GM12878 (cell line): Measurements from ENCODE around the gene DGKB. TPM values are rescaled to one million over a fixed set of nuclear protein-coding genes. Genes with fewer than 3 reads are reported as not detected.

ENCODE experiments used
- ATAC-seq: fragments of 200-7000 bp; cut with Tn5 transposase; 3 replicates; pipeline ENCODE4 v1.9.1; 2020; ENCODE audit warnings: mild to moderate bottlenecking, moderate library complexity
- BruUV-seq: library from RNA; stranded (reverse); fragments of 400-500 nt; replicated peaks from 2 replicates; lab custom pipeline; 2021; lab: Mats Ljungman, UMichigan
- CTCF ChIA-PET: fragments of 300-600 bp; sonication (Branson Sonifier 250); formaldehyde crosslinking; extraction: SDS; loops from one replicate; lab custom pipeline; 2021; ENCODE audit warnings: inconsistent platforms; lab: Yijun Ruan, JAX
- POLR2A ChIA-PET: fragments of 350-600 bp; formaldehyde crosslinking; extraction: SDS; loops from one replicate; lab custom pipeline; 2021; ENCODE audit warnings: inconsistent platforms; lab: Charles Lee
- RAD21 ChIA-PET: fragments of 300-600 bp; sonication (Branson Sonifier 250); formaldehyde crosslinking; loops from one replicate; lab custom pipeline; 2023; ENCODE audit warnings: antibody characterized with exemption; ENCODE audit not compliant: unreplicated experiment; lab: Charles Lee
- SMC1A ChIA-PET: fragments of 300-600 bp; sonication (Branson Sonifier 250); formaldehyde crosslinking; loops from one replicate; lab custom pipeline; 2023; ENCODE audit not compliant: unreplicated experiment, uncharacterized antibody; lab: Charles Lee
- DNase-seq: peaks from one replicate; pipeline ENCODE4 v3.0.0-alpha.2; 2011; ENCODE audit warnings: low read depth, low spot score
- FAIRE-seq: peaks from 3 replicates; lab custom pipeline; 2011; peaks lifted over from hg19 to GRCh38; lab: Jason Lieb, UNC
- H2AFZ ChIP-seq: 2 replicates; pipeline ENCODE4 v1.6.0; 2011; ENCODE audit warnings: low read depth, low read length, control low read depth; ENCODE audit not compliant: control insufficient read depth
- H3K27ac ChIP-seq: 2 replicates; pipeline ENCODE4 v1.5.1; 2011; ENCODE audit warnings: control low read depth; ENCODE audit not compliant: control insufficient read depth, insufficient read depth
- H3K27me3 ChIP-seq, 2 experiments: replicated peaks in 1 of 2; 2 replicates each; pipeline versions ENCODE4 v1.6.0 to v1.6.1; 2011; ENCODE audit warnings: low read length in 1 of 2; ENCODE audit not compliant: control insufficient read depth in 2 of 2, insufficient read depth in 2 of 2
- H3K36me3 ChIP-seq, 2 experiments: 2 replicates each; pipeline ENCODE4 v1.5.1; 2011; ENCODE audit warnings: low read length in 1 of 2; ENCODE audit not compliant: control insufficient read depth in 2 of 2, insufficient read depth in 2 of 2
- H3K4me1 ChIP-seq: 2 replicates; pipeline ENCODE4 v1.6.1; 2011; ENCODE audit warnings: mild to moderate bottlenecking, low read length, moderate library complexity, mixed read lengths; ENCODE audit not compliant: control insufficient read depth, insufficient read depth
- H3K4me2 ChIP-seq: 2 replicates; pipeline ENCODE4 v1.6.0; 2011; ENCODE audit warnings: control low read depth; ENCODE audit not compliant: control insufficient read depth, insufficient read depth
- H3K4me3 ChIP-seq: fragments of 200-600 bp; sonication (generic); 2 replicates; pipeline ENCODE4 v1.5.1; 2016
- H3K79me2 ChIP-seq: 2 replicates; pipeline ENCODE4 v1.6.0; 2011; ENCODE audit warnings: low read length; ENCODE audit not compliant: control insufficient read depth, insufficient read depth
- H3K9ac ChIP-seq: 2 replicates; pipeline ENCODE4 v1.8.0; 2011; ENCODE audit warnings: low read length, control low read depth, mixed read lengths; ENCODE audit not compliant: control insufficient read depth, insufficient read depth
- H3K9me3 ChIP-seq: replicated peaks from 3 replicates; pipeline ENCODE4 v1.5.1; 2011; ENCODE audit warnings: mild to moderate bottlenecking, low read length; ENCODE audit not compliant: control insufficient read depth, insufficient read depth
- H4K20me1 ChIP-seq: 2 replicates; pipeline ENCODE4 v1.6.0; 2011; ENCODE audit not compliant: control insufficient read depth, insufficient read depth
- BCL11A ChIP-seq: IDR thresholded peaks from 2 replicates; pipeline ENCODE4 v1.6.1; 2011; ENCODE audit warnings: low read depth, low read length
- CEBPZ ChIP-seq: fragments of 150-350 bp; IDR thresholded peaks from 2 replicates; pipeline ENCODE4 v1.6.1; 2016; ENCODE audit warnings: low read depth, low read length
- EP300 ChIP-seq, 2 experiments: fragments of 150-350 bp in 1 of 2; IDR thresholded peaks; 2 replicates each; pipeline ENCODE4 v1.6.1; 2011 to 2012; ENCODE audit warnings: low read depth in 2 of 2, low read length in 2 of 2, borderline replicate concordance in 1 of 2, improper control_type of control experiment in 1 of 2, inconsistent platforms in 1 of 2; ENCODE audit not compliant: control insufficient read depth in 1 of 2
- PBX3 ChIP-seq: IDR thresholded peaks from 2 replicates; pipeline ENCODE4 v1.6.1; 2011; ENCODE audit warnings: mild to moderate bottlenecking, low read depth, low read length, moderate library complexity; ENCODE audit not compliant: insufficient replicate concordance
- PRDM15 ChIP-seq: fragments of 450-650 bp; formaldehyde crosslinking; IDR thresholded peaks from 2 replicates; pipeline ENCODE4 v1.4.0; 2020; ENCODE audit warnings: mild to moderate bottlenecking, moderate library complexity
- RCOR1 ChIP-seq: conservative IDR thresholded peaks from 2 replicates; pipeline ENCODE4 v1.6.1; 2012; ENCODE audit warnings: low read depth, low read length, improper control_type of control experiment
- WGBS: methylation state at CpG from one replicate; pipeline ENCODE4 v1.1.6; 2016; ENCODE audit warnings: low lambda C conversion rate; ENCODE audit not compliant: insufficient replicate concordance, insufficient coverage; ENCODE audit errors: missing lambda C conversion rate; 5-methylcytosine and 5-hydroxymethylcytosine counted together
- in situ Hi-C: fragments of 300-500 bp; cut with MboI; formaldehyde crosslinking; loops from 9 replicates; pipeline ENCODE4 v1.14.3; 2018; ENCODE audit warnings: mixed read lengths
- intact Hi-C: fragments of 100-400 bp; cut with micrococcal nuclease; formaldehyde crosslinking; loops from one replicate; pipeline ENCODE4 v1.14.2; 2022; ENCODE audit not compliant: unreplicated experiment
- polyA plus RNA-seq, 11 experiments: library from polyadenylated mRNA; depleted of rRNA in 4 of 11; unstranded in 6 of 11; stranded (reverse) in 5 of 11; fragments of >200 nt; fragmentation: Nextera tagmentation in 4 of 11; fragmentation: Illumina TruSeq in 1 of 11; extraction: Ambion mirVana in 4 of 11; extraction: Trizol in 1 of 11; gene quantifications; 1 replicate in 1 of 11; 2 replicates in 10 of 11; pipeline versions ENCODE4 v1.2.1 to v1.2.3, GENCODE V29; 2011 to 2016; ENCODE audit warnings: inconsistent platforms in 2 of 11, missing spikeins in 2 of 11, low read depth in 1 of 11
- total RNA-seq, 4 experiments: library from RNA; depleted of rRNA in 3 of 4; stranded (reverse); fragments of >200 nt in 3 of 4; fragmentation: Illumina TruSeq in 1 of 4; extraction: Trizol in 1 of 4; gene quantifications; 2 replicates each; pipeline versions ENCODE4 v1.2.1 to v1.2.3, GENCODE V29; 2013 to 2021
- TF ChIP-seq, protein P1 (sequence below): fragments of 450-650 bp; IDR thresholded peaks from 2 replicates; pipeline ENCODE4 v1.6.1; 2016; ENCODE audit warnings: mild to moderate bottlenecking
- TF ChIP-seq, protein P2 (sequence below): fragments of 450-650 bp; IDR thresholded peaks from 2 replicates; pipeline ENCODE4 v1.6.1; 2017; ENCODE audit warnings: mild to moderate bottlenecking, moderate library complexity

Gene DGKB
- total and polyA plus RNA-seq, 10 of the 15 experiments (the other 5 are each of a cell fraction or from before 2014, with no cell fraction given): 0.02 to 0.10 (median 0.04) TPM; not detected in 6

GRCh38 chr7:14381306-14381705, 521.2 kb downstream of the DGKB start:
- BruUV-seq: no TSS peak
- H3K27me3 ChIP-seq: no peaks in the 10 kb centered on the region
- FAIRE-seq (no peak), DNase-seq (no peak), ATAC-seq (no peak)
- H4K20me1 ChIP-seq: no peaks in the 10 kb centered on the region
- no peaks in the 10 kb centered on the region for H3K79me2 ChIP-seq
- POLR2A ChIA-PET: no interaction called here
- no peak overlapping the region for H3K27ac ChIP-seq
- no peak overlapping the region for H3K4me2 ChIP-seq
- intact Hi-C loops (no loop called here), in situ Hi-C loops (no loop called here)
- no peaks in the 10 kb centered on the region for H3K9me3 ChIP-seq
- SMC1A ChIA-PET: no interaction called here
- H3K4me1 ChIP-seq: no peaks in the 10 kb centered on the region
- H3K36me3 ChIP-seq: no peaks in the 10 kb centered on the region
- WGBS: 30% methylated on average over 3 of the region's 3 CpGs
- no peak overlapping the region for H2AFZ ChIP-seq
- H3K4me3 ChIP-seq: no peak overlapping the region
- TF ChIP-seq CEBPZ: no peak
- TF ChIP-seq RCOR1: no peak
- no peak for TF ChIP-seq BCL11A
- TF ChIP-seq, protein P1, sequence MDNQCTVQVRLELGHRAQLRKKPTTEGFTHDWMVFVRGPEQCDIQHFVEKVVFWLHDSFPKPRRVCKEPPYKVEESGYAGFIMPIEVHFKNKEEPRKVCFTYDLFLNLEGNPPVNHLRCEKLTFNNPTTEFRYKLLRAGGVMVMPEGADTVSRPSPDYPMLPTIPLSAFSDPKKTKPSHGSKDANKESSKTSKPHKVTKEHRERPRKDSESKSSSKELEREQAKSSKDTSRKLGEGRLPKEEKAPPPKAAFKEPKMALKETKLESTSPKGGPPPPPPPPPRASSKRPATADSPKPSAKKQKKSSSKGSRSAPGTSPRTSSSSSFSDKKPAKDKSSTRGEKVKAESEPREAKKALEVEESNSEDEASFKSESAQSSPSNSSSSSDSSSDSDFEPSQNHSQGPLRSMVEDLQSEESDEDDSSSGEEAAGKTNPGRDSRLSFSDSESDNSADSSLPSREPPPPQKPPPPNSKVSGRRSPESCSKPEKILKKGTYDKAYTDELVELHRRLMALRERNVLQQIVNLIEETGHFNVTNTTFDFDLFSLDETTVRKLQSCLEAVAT: no peak
- TF ChIP-seq EP300 (IDR thresholded peaks at IDR 0.05; ENCODE audit: borderline replicate concordance in 1 of 2, control insufficient read depth in 1 of 2, low read depth in 2 of 2, low read length in 2 of 2): no peak
- TF ChIP-seq, protein P2, sequence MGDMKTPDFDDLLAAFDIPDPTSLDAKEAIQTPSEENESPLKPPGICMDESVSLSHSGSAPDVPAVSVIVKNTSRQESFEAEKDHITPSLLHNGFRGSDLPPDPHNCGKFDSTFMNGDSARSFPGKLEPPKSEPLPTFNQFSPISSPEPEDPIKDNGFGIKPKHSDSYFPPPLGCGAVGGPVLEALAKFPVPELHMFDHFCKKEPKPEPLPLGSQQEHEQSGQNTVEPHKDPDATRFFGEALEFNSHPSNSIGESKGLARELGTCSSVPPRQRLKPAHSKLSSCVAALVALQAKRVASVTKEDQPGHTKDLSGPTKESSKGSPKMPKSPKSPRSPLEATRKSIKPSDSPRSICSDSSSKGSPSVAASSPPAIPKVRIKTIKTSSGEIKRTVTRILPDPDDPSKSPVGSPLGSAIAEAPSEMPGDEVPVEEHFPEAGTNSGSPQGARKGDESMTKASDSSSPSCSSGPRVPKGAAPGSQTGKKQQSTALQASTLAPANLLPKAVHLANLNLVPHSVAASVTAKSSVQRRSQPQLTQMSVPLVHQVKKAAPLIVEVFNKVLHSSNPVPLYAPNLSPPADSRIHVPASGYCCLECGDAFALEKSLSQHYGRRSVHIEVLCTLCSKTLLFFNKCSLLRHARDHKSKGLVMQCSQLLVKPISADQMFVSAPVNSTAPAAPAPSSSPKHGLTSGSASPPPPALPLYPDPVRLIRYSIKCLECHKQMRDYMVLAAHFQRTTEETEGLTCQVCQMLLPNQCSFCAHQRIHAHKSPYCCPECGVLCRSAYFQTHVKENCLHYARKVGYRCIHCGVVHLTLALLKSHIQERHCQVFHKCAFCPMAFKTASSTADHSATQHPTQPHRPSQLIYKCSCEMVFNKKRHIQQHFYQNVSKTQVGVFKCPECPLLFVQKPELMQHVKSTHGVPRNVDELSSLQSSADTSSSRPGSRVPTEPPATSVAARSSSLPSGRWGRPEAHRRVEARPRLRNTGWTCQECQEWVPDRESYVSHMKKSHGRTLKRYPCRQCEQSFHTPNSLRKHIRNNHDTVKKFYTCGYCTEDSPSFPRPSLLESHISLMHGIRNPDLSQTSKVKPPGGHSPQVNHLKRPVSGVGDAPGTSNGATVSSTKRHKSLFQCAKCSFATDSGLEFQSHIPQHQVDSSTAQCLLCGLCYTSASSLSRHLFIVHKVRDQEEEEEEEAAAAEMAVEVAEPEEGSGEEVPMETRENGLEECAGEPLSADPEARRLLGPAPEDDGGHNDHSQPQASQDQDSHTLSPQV: no peak
- no peak for TF ChIP-seq PRDM15 (CRISPR knock-in tag)
- TF ChIP-seq PBX3: no peak
- CTCF ChIA-PET: no interaction called here
- RAD21 ChIA-PET: no interaction called here
- H3K9ac ChIP-seq: no peak overlapping the region
